ENCODE results near the gene NBEAL2. TPM values are rescaled to one million over a fixed set of nuclear protein-coding genes. Genes with fewer than 3 reads are reported as not detected.

The NBEAL2 gene
- total and polyA plus RNA-seq, 11 donors = 8.1 to 45.7 (median 13.1) TPM

DNA sequence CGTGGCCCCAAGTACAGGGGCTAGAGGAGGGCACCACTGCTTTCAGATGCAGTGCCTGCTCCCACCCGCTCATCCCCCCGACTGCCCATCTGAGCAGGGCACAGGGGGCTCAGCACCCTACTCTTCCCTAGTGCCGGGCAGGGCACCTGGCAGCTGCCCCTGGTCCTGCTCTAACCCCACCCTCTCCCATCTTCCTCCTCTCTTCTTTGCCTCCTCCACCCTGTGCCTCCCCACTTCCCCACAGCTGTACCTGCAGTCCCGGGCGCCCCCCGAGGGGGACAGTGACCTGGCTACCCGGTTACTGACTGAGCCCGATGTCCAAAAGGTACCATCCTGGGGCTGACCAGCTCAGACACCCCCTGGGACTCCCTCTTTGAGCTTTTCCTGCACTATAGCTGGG, 12.8 kb downstream of the NBEAL2 start:
- DNase-seq (no peak), ATAC-seq (no peak)
- TF ChIP-seq POLR2A (IDR thresholded peaks at IDR 0.05) = no peak
- TF ChIP-seq CTCF (IDR thresholded peaks at IDR 0.05) = no peak
- no peaks in the 10 kb centered on the region for H3K27me3 ChIP-seq
- peaks cover 0 to 55% (median 7%) of the 10 kb centered on the region in 12 donors for H3K4me1 ChIP-seq
- H3K9me3 ChIP-seq = no peaks in the 10 kb centered on the region
- no peak overlapping the region for H3K4me3 ChIP-seq
- H3K36me3 ChIP-seq = peaks cover 0 to 59% (median 0%) of the 10 kb centered on the region in 9 donors
- H3K27ac ChIP-seq = no peak overlapping the region
- WGBS, 4 donors = 91 to 95% (median 93%) methylated on average over 8 to 9 of the region's 9 CpGs
- intact Hi-C loops (cut with DNase I) = loop anchor here in 3 of 10 donors (10.0 kb wide), 1 partner anchor 287 kb away; the partner anchor contains the start of gene TMIE (in 3 of the 3)

- no peak overlapping the region for H3K27ac ChIP-seq
- peaks cover 0 to 70% (median 0%) of the 10 kb centered on the region in 9 donors for H3K36me3 ChIP-seq
- WGBS, 4 donors = 69 to 89% (median 85%) methylated on average over 2 of the region's 2 CpGs
- no peaks in the 10 kb centered on the region for H3K27me3 ChIP-seq
- peaks cover 0 to 49% (median 0%) of the 10 kb centered on the region in 12 donors for H3K4me1 ChIP-seq
- intact Hi-C loops (cut with DNase I) = loop anchor here in 3 of 10 donors (10.0 kb wide), 1 partner anchor 288 kb away; the partner anchor contains the start of gene TMIE (in 3 of the 3)
- TF ChIP-seq CTCF (IDR thresholded peaks at IDR 0.05) (no peak), POLR2A (IDR thresholded peaks at IDR 0.05) (no peak)
- peak in 1 of 5 donors; percentile 7 for DNase-seq
- H3K4me3 ChIP-seq = no peak overlapping the region
- no peaks in the 10 kb centered on the region for H3K9me3 ChIP-seq
- ATAC-seq = no peak
These were observed 13.8 kb downstream of the NBEAL2 start for GRCh38 chr3:46993292-46993691.

DNA sequence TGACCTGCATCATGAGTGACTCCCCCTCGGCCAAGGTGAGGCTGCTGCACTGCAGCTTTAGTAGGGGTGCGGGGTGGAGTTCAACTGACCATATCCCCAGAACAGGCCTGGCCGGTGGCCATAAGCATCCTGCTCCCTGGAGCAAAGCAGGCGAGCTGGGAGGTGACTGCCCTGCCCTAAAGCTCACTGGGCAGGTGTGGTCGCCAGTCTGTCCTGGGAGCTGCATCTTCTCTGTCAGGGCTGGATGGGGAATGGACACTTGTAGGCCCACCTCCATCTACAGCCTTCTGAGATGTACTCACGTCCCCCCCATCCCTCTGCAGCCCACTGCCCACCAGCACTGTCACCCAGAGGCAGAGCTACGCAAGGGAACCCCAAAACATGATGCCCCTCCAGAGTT, 14.5 kb downstream of the NBEAL2 start:
- DNase-seq (no peak), ATAC-seq (no peak)
- Histone ChIP-seq H3K4me3 (no peak overlapping the region), H3K9me3 (no peaks in the 10 kb centered on the region), H3K36me3 (peaks cover 0 to 70% (median 0%) of the 10 kb centered on the region in 9 donors), H3K27me3 (no peaks in the 10 kb centered on the region), H3K27ac (no peak overlapping the region), H3K4me1 (peaks cover 0 to 42% (median 0%) of the 10 kb centered on the region in 12 donors)
- TF ChIP-seq CTCF (IDR thresholded peaks at IDR 0.05) (no peak), POLR2A (IDR thresholded peaks at IDR 0.05) (no peak)
- intact Hi-C loops (cut with DNase I) = loop anchor here in 3 of 10 donors (10.0 kb wide), 1 partner anchor 289 kb away; the partner anchor contains the start of gene TMIE (in 3 of the 3)
- 90 to 95% (median 92%) methylated on average over 7 of the region's 7 CpGs for WGBS, 4 donors

GRCh38 chr3:46994801-46995731, 15.6 kb downstream of the NBEAL2 start:
- Histone ChIP-seq H3K4me1 (peaks cover 0 to 31% (median 0%) of the 10 kb centered on the region in 12 donors), H3K4me3 (no peak overlapping the region), H3K27me3 (no peaks in the 10 kb centered on the region), H3K9me3 (no peaks in the 10 kb centered on the region), H3K36me3 (peaks cover 0 to 76% (median 3%) of the 10 kb centered on the region in 9 donors), H3K27ac (no peak overlapping the region)
- intact Hi-C loops (cut with DNase I) = loop anchor here in 5 of 10 donors (5.0 to 10.0 kb wide), 3 partner anchors 73 to 293 kb away; partner anchors contain the start of gene TMIE (in 4 of the 5)
- ATAC-seq (no peak), DNase-seq (peak in 2 of 5 donors; percentile 20 to 30)
- TF ChIP-seq POLR2A (IDR thresholded peaks at IDR 0.05) = no peak
- no peak for TF ChIP-seq CTCF (IDR thresholded peaks at IDR 0.05)
- 94 to 96% (median 96%) methylated on average over 19 to 29 of the region's 29 CpGs for WGBS, 4 donors
